GM23338 (cell line): ENCODE results near the gene UBL7. TPM values are rescaled to one million over a fixed set of nuclear protein-coding genes. Genes with fewer than 3 reads are reported as not detected.
"Not testable (repeated sequence)": the region's sequence is repeated elsewhere in the genome, so short reads cannot be mapped to it uniquely, and the experiment has no call there.

ENCODE experiments used
- ATAC-seq: fragments of 200-7000 bp; cut with Tn5 transposase; 3 replicates; pipeline ENCODE4 v1.9.1; 2020
- DNase-seq: peaks from one replicate; pipeline ENCODE4 v3.0.0-alpha.2; 2015; ENCODE audit warnings: low spot score
- H2AFZ ChIP-seq: fragments of 200-600 bp; sonication (generic); 2 replicates; pipeline ENCODE4 v1.8.0; 2016; ENCODE audit warnings: antibody characterized with exemption, mild to moderate bottlenecking, moderate library complexity
- H3F3A ChIP-seq: fragments of 200-600 bp; sonication (generic); replicated peaks from 2 replicates; pipeline ENCODE4 v1.8.0; 2017; ENCODE audit warnings: antibody characterized with exemption, mixed run types, low read depth
- H3K27ac ChIP-seq: fragments of 200-600 bp; sonication (generic); 2 replicates; pipeline ENCODE4 v1.6.1; 2016; ENCODE audit warnings: low read depth
- H3K27me3 ChIP-seq: fragments of 200-600 bp; sonication (generic); 2 replicates; pipeline ENCODE4 v1.8.0; 2016; ENCODE audit warnings: mild to moderate bottlenecking, mixed run types, moderate library complexity; ENCODE audit not compliant: insufficient read depth
- H3K36me3 ChIP-seq: fragments of 200-600 bp; sonication (generic); 2 replicates; pipeline ENCODE4 v1.8.0; 2016; ENCODE audit warnings: mild to moderate bottlenecking; ENCODE audit not compliant: insufficient read depth
- H3K4me1 ChIP-seq: fragments of 200-600 bp; sonication (generic); 2 replicates; pipeline ENCODE4 v1.8.0; 2016; ENCODE audit warnings: mild to moderate bottlenecking, moderate library complexity; ENCODE audit not compliant: insufficient read depth
- H3K4me2 ChIP-seq: fragments of 200-600 bp; sonication (generic); 2 replicates; pipeline ENCODE4 v1.7.1; 2017; ENCODE audit warnings: mixed run types
- H3K4me3 ChIP-seq: fragments of 200-600 bp; sonication (generic); 2 replicates; pipeline ENCODE4 v1.6.1; 2016; ENCODE audit warnings: mixed run types
- H3K79me2 ChIP-seq: fragments of 200-600 bp; sonication (generic); replicated peaks from 2 replicates; pipeline ENCODE4 v1.8.0; 2017; ENCODE audit warnings: mild to moderate bottlenecking; ENCODE audit not compliant: insufficient read depth
- H3K9me2 ChIP-seq: fragments of 200-600 bp; sonication (generic); 2 replicates; pipeline ENCODE4 v1.8.0; 2017; ENCODE audit not compliant: insufficient read depth
- H4K20me1 ChIP-seq: fragments of 200-600 bp; sonication (generic); replicated peaks from 2 replicates; pipeline ENCODE4 v1.8.0; 2017; ENCODE audit warnings: mild to moderate bottlenecking; ENCODE audit not compliant: insufficient read depth
- H3K27ac Mint-ChIP-seq: 2 replicates; pipeline ENCODE4 v1.8.0; 2020; ENCODE audit warnings: inconsistent platforms, mild to moderate bottlenecking, moderate library complexity, mixed read lengths
- H3K27me3 Mint-ChIP-seq: 3 replicates; pipeline ENCODE4 v1.8.0; 2022; ENCODE audit warnings: low read depth, mild to moderate bottlenecking, moderate library complexity, mixed read lengths, inconsistent platforms; ENCODE audit not compliant: insufficient read depth, poor library complexity
- H3K36me3 Mint-ChIP-seq: 3 replicates; pipeline ENCODE4 v1.8.0; 2021; ENCODE audit warnings: low read depth, mild to moderate bottlenecking, inconsistent platforms, moderate library complexity, mixed read lengths
- H3K4me1 Mint-ChIP-seq: 3 replicates; pipeline ENCODE4 v1.8.0; 2020; ENCODE audit warnings: mild to moderate bottlenecking, inconsistent platforms, mixed read lengths
- H3K4me3 Mint-ChIP-seq: 3 replicates; pipeline ENCODE4 v1.8.0; 2021; ENCODE audit warnings: moderate library complexity, mild to moderate bottlenecking, inconsistent platforms, mixed read lengths
- H3K9me3 Mint-ChIP-seq: 3 replicates; pipeline ENCODE4 v1.8.0; 2020; ENCODE audit warnings: moderate library complexity, mild to moderate bottlenecking, inconsistent platforms, mixed read lengths
- CREB1 ChIP-seq: fragments of 250-450 bp; sonication (Bioruptor Pico); IDR thresholded peaks from 2 replicates; pipeline ENCODE4 v1.5.0; 2020; ENCODE audit warnings: low read depth, mild to moderate bottlenecking, moderate library complexity
- EZH2 ChIP-seq: fragments of 200-600 bp; sonication (generic); IDR thresholded peaks from one replicate; pipeline ENCODE4 v1.8.0; 2017; ENCODE audit warnings: antibody characterized with exemption, mild to moderate bottlenecking, low read depth; ENCODE audit not compliant: unreplicated experiment
- EZH2phosphoT487 ChIP-seq: fragments of 200-600 bp; sonication (generic); IDR thresholded peaks from one replicate; pipeline ENCODE4 v1.8.1; 2018; ENCODE audit warnings: antibody characterized with exemption; ENCODE audit not compliant: unreplicated experiment
- NANOG ChIP-seq: IDR thresholded peaks from 2 replicates; pipeline ENCODE4 v1.6.1; 2016; ENCODE audit warnings: antibody characterized with exemption, borderline replicate concordance
- POLR2AphosphoS5 ChIP-seq: IDR thresholded peaks from 2 replicates; pipeline ENCODE4 v1.6.1; 2016; ENCODE audit warnings: antibody characterized with exemption, low read depth
- REST ChIP-seq: IDR thresholded peaks from one replicate; pipeline ENCODE4 v1.6.1; 2018; ENCODE audit warnings: antibody characterized with exemption; ENCODE audit not compliant: unreplicated experiment
- STAT1 ChIP-seq: IDR thresholded peaks from one replicate; pipeline ENCODE4 v1.6.1; 2016; ENCODE audit warnings: antibody characterized with exemption; ENCODE audit not compliant: unreplicated experiment
- ZNF331 ChIP-seq: fragments of 250-450 bp; sonication (Bioruptor Pico); IDR thresholded peaks from 2 replicates; pipeline ENCODE4 v1.5.0; 2020; ENCODE audit warnings: low read depth, mild to moderate bottlenecking, moderate library complexity
- polyA plus RNA-seq: library from polyadenylated mRNA; unstranded; fragments of >200 nt; fragmentation: Nextera tagmentation; extraction: Ambion mirVana; gene quantifications from 2 replicates; pipeline ENCODE4 v1.2.1, GENCODE V29; 2016
- total RNA-seq: library from RNA; depleted of rRNA; stranded (reverse); fragments of >200 nt; shearing (Covaris generic); gene quantifications from 2 replicates; pipeline ENCODE4 v1.2.3, GENCODE V29; 2014
- TF ChIP-seq, protein P1 (sequence below): fragments of 250-450 bp; sonication (Bioruptor Pico); IDR thresholded peaks from 2 replicates; pipeline ENCODE4 v1.5.0; 2020; ENCODE audit warnings: mild to moderate bottlenecking, moderate library complexity

The UBL7 gene
- total and polyA plus RNA-seq, 2 experiments from 2014 or later: 73.7 to 99.2 TPM

DNA sequence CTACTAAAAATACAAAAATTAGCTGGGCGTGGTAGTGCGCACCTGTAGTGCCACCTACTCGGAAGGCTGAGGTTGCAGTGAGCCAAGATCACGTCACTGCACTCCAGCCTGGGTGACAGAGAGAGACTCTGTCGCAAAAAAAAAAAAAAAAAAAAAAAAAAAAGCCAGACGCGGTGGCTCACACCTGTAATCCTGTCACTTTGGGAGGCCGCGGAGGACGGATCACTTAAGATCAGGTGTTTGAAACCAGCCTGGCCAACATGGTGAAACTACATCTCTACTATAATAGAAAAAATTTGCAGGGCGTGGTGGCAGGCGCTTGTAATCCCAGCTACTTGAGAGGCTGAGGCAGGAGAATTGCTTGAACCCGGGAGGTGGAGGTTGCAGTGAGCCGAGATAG lies 1.2 kb downstream of the UBL7 start:
- not testable (repeated sequence) for DNase-seq, H3K36me3 ChIP-seq, H3K27me3 Mint-ChIP-seq, H3K27ac Mint-ChIP-seq, H3K9me2 ChIP-seq, H3K9me3 Mint-ChIP-seq, H4K20me1 ChIP-seq, H3K27me3 ChIP-seq, H2AFZ ChIP-seq, ATAC-seq
- peaks cover 18% of the 10 kb centered on the region for H3K4me1 Mint-ChIP-seq
- Histone ChIP-seq H3K27ac (peak overlapping the region; percentile 94), H3K79me2 (peaks cover 16% of the 10 kb centered on the region), H3K4me1 (peaks cover 15% of the 10 kb centered on the region), H3F3A (peaks cover 12% of the 10 kb centered on the region; the same call in 1 of the 2 replicates), H3K4me2 (peak overlapping the region; percentile 87), H3K4me3 (peak overlapping the region; percentile 74; the same call in 1 of the 2 replicates)
- peaks cover 31% of the 10 kb centered on the region for H3K36me3 Mint-ChIP-seq
- H3K4me3 Mint-ChIP-seq: peak overlapping the region; percentile 92

DNA sequence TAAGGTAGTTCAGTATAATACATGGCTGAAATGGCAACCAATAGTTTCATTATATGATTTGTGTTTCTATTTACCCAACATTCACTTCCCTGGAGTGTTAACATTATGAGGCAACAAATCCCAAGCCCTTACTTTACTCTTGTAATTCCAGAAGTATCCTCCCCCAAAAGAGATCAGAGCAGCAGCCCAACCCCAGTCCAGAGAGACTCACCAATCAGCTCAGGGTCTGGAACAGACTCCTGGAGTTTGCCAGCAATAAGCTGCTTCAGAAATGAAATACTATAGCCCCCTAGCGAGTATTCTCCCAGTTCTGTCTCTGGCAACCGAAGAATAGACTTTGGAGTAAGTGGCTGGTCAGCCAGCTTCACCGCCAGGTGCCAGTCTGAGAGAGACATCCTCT lies 2.5 kb downstream of the UBL7 start:
- ATAC-seq: no peak
- Histone ChIP-seq H3K27me3 (no peaks in the 10 kb centered on the region), H3K27ac (no peak overlapping the region), H3K4me2 (no peak overlapping the region), H4K20me1 (no peaks in the 10 kb centered on the region; the same call in 1 of the 2 replicates), H3K79me2 (peaks cover 14% of the 10 kb centered on the region), H3K4me3 (no peak overlapping the region), H3F3A (peaks cover 14% of the 10 kb centered on the region; the same call in 1 of the 2 replicates), H2AFZ (no peak overlapping the region), H3K9me2 (no peaks in the 10 kb centered on the region), H3K4me1 (peaks cover 15% of the 10 kb centered on the region), H3K36me3 (no peaks in the 10 kb centered on the region)
- TF ChIP-seq EZH2phosphoT487 (no peak), NANOG (no peak), EZH2 (no peak), ZNF331 (no peak), STAT1 (no peak), REST (no peak), POLR2AphosphoS5 (no peak), CREB1 (CRISPR knock-in tag) (no peak)
- TF ChIP-seq, protein P1, sequence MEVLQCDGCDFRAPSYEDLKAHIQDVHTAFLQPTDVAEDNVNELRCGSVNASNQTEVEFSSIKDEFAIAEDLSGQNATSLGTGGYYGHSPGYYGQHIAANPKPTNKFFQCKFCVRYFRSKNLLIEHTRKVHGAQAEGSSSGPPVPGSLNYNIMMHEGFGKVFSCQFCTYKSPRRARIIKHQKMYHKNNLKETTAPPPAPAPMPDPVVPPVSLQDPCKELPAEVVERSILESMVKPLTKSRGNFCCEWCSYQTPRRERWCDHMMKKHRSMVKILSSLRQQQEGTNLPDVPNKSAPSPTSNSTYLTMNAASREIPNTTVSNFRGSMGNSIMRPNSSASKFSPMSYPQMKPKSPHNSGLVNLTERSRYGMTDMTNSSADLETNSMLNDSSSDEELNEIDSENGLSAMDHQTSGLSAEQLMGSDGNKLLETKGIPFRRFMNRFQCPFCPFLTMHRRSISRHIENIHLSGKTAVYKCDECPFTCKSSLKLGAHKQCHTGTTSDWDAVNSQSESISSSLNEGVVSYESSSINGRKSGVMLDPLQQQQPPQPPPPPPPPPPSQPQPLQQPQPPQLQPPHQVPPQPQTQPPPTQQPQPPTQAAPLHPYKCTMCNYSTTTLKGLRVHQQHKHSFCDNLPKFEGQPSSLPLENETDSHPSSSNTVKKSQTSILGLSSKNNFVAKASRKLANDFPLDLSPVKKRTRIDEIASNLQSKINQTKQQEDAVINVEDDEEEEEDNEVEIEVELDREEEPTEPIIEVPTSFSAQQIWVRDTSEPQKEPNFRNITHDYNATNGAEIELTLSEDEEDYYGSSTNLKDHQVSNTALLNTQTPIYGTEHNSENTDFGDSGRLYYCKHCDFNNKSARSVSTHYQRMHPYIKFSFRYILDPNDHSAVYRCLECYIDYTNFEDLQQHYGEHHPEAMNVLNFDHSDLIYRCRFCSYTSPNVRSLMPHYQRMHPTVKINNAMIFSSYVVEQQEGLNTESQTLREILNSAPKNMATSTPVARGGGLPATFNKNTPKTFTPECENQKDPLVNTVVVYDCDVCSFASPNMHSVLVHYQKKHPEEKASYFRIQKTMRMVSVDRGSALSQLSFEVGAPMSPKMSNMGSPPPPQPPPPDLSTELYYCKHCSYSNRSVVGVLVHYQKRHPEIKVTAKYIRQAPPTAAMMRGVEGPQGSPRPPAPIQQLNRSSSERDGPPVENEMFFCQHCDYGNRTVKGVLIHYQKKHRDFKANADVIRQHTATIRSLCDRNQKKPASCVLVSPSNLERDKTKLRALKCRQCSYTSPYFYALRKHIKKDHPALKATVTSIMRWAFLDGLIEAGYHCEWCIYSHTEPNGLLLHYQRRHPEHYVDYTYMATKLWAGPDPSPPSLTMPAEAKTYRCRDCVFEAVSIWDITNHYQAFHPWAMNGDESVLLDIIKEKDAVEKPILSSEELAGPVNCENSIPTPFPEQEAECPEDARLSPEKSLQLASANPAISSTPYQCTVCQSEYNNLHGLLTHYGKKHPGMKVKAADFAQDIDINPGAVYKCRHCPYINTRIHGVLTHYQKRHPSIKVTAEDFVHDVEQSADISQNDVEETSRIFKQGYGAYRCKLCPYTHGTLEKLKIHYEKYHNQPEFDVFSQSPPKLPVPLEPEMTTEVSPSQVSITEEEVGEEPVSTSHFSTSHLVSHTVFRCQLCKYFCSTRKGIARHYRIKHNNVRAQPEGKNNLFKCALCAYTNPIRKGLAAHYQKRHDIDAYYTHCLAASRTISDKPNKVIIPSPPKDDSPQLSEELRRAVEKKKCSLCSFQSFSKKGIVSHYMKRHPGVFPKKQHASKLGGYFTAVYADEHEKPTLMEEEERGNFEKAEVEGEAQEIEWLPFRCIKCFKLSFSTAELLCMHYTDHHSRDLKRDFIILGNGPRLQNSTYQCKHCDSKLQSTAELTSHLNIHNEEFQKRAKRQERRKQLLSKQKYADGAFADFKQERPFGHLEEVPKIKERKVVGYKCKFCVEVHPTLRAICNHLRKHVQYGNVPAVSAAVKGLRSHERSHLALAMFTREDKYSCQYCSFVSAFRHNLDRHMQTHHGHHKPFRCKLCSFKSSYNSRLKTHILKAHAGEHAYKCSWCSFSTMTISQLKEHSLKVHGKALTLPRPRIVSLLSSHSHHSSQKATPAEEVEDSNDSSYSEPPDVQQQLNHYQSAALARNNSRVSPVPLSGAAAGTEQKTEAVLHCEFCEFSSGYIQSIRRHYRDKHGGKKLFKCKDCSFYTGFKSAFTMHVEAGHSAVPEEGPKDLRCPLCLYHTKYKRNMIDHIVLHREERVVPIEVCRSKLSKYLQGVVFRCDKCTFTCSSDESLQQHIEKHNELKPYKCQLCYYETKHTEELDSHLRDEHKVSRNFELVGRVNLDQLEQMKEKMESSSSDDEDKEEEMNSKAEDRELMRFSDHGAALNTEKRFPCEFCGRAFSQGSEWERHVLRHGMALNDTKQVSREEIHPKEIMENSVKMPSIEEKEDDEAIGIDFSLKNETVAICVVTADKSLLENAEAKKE (CRISPR knock-in tag): no peak
- Mint-ChIP-seq H3K4me3 (no peak overlapping the region), H3K36me3 (peaks cover 24% of the 10 kb centered on the region), H3K4me1 (peaks cover 24% of the 10 kb centered on the region), H3K27ac (no peak overlapping the region), H3K9me3 (peaks cover 3% of the 10 kb centered on the region), H3K27me3 (no peaks in the 10 kb centered on the region)
- no peak for DNase-seq

GRCh38 chr15:74457036-74457435 lies 3.9 kb downstream of the UBL7 start:
- not testable (repeated sequence) for H3K36me3 ChIP-seq, H4K20me1 ChIP-seq, H3K27ac ChIP-seq, H3K79me2 ChIP-seq, H3F3A ChIP-seq, H3K4me3 Mint-ChIP-seq, DNase-seq, H3K4me1 ChIP-seq, H3K9me2 ChIP-seq, H3K4me3 ChIP-seq, H3K27me3 Mint-ChIP-seq, H3K9me3 Mint-ChIP-seq, H2AFZ ChIP-seq, ATAC-seq, H3K4me2 ChIP-seq, H3K27ac Mint-ChIP-seq, H3K27me3 ChIP-seq
- Mint-ChIP-seq H3K4me1 (peaks cover 19% of the 10 kb centered on the region), H3K36me3 (peaks cover 24% of the 10 kb centered on the region)
